NB4 (cell line): ENCODE data around the gene RABGEF1.
"Not testable (repeated sequence)": the region's sequence is repeated elsewhere in the genome, so short reads cannot be mapped to it uniquely, and the experiment has no call there.

Source experiments
- DNase-seq: peaks from one replicate; pipeline ENCODE4 v3.0.0; 2010; ENCODE audit warnings: low read depth
- H3K4me3 ChIP-seq: one replicate; pipeline ENCODE4 v1.5.1; 2011; ENCODE audit warnings: mild to moderate bottlenecking, low read depth, low read length, moderate library complexity
- MAX ChIP-seq: IDR thresholded peaks from 2 replicates; pipeline ENCODE4 v1.6.1; 2011; ENCODE audit warnings: low read depth, low read length
- MYC ChIP-seq: IDR thresholded peaks from 2 replicates; pipeline ENCODE4 v1.6.1; 2011; ENCODE audit warnings: low read depth, low read length
- POLR2A ChIP-seq: IDR thresholded peaks from 2 replicates; pipeline ENCODE4 v1.6.1; 2011; ENCODE audit warnings: mild to moderate bottlenecking; ENCODE audit not compliant: insufficient read length; ENCODE audit errors: extremely low read depth
- TF ChIP-seq, protein P1 (sequence below): IDR thresholded peaks from one replicate; pipeline ENCODE4 v1.5.1; 2012; ENCODE audit warnings: low read depth, low read length

The RABGEF1 gene

DNA sequence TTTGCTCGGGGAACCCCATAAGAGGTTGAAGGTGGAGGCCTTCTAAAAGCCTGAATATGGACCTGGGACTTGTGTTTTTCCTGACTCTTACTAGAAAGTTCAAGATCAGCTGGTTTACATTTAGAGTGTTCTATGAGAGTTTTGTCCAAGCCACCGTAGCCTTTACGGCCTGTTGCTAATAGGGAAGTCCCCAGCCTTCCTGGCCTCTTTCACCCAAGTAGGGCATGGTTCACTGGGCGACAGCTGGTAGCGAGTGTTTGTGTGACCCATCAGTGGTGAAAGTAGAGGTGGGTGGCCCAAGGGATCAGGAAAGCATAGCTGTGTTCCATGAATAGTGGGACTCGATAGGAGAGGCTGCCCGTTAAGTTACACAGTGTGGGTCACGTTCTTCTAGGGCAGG lies 60.1 kb downstream of the RABGEF1 start:
- TF ChIP-seq, protein P1, sequence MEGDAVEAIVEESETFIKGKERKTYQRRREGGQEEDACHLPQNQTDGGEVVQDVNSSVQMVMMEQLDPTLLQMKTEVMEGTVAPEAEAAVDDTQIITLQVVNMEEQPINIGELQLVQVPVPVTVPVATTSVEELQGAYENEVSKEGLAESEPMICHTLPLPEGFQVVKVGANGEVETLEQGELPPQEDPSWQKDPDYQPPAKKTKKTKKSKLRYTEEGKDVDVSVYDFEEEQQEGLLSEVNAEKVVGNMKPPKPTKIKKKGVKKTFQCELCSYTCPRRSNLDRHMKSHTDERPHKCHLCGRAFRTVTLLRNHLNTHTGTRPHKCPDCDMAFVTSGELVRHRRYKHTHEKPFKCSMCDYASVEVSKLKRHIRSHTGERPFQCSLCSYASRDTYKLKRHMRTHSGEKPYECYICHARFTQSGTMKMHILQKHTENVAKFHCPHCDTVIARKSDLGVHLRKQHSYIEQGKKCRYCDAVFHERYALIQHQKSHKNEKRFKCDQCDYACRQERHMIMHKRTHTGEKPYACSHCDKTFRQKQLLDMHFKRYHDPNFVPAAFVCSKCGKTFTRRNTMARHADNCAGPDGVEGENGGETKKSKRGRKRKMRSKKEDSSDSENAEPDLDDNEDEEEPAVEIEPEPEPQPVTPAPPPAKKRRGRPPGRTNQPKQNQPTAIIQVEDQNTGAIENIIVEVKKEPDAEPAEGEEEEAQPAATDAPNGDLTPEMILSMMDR, result no peak
- TF ChIP-seq MAX (no peak), MYC (no peak), POLR2A (no peak)
- no peak overlapping the region for H3K4me3 ChIP-seq

DNA sequence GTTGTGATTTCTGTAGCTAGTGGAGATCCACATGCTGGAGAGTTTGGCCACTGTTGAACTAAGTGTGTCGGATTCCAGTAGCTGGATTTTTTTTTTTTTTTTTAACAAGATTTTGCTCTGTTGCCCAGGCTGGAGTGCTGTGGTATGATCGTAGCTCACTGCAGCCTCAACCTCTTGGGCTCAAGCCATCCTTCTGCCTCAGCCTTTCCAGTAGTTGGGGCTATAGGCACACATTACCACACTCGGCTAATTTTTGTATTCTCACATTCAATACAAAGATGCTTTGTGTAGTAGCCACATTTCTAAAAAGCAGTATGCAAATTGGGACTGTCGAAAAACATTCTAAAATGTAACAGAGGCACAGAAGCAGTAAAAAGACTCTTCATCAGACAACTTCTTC lies 63.5 kb downstream of the RABGEF1 start:
- DNase-seq, result no peak
- H3K4me3 ChIP-seq, result no peak overlapping the region

More for the DNA sequence above, 60.1 kb downstream of the RABGEF1 start:
- DNase-seq, result no peak

GRCh38 chr7:66807736-66808135 lies 67.2 kb downstream of the RABGEF1 start:
- no peak for DNase-seq
- TF ChIP-seq, protein P1, result no peak
- TF ChIP-seq POLR2A (no peak), MAX (no peak)

More for the DNA sequence above, 63.5 kb downstream of the RABGEF1 start:
- TF ChIP-seq MAX, result no peak
- no peak for TF ChIP-seq MYC
- TF ChIP-seq, protein P1, result no peak
- no peak for TF ChIP-seq POLR2A

DNA sequence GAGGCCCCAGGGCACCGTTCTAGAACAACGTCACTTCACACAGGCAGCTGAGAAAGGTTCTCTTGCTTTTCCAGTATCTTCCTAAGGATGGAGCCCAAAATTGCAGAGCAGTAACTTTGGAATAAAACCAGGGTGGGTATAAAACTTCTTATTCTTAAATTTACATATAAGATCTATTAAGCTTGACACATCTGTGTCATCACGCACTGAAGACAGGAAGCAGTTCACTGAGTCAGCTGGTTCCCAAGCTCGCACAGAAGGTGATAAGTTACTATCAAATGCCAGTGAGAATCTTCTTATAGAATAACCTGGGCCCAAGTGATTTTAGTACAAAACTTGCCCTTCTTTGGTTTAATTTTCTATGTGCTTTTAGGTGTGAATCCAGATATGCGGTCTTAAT lies 70.2 kb downstream of the RABGEF1 start:
- TF ChIP-seq MAX, result no peak
- no peak overlapping the region for H3K4me3 ChIP-seq
- no peak for DNase-seq

More at GRCh38 chr7:66807736-66808135, 67.2 kb downstream of the RABGEF1 start:
- H3K4me3 ChIP-seq, result no peak overlapping the region

- DNase-seq, H3K4me3 ChIP-seq: not testable (repeated sequence)
Measured at GRCh38 chr7:66815186-66815875, 74.8 kb downstream of the RABGEF1 start.

DNA sequence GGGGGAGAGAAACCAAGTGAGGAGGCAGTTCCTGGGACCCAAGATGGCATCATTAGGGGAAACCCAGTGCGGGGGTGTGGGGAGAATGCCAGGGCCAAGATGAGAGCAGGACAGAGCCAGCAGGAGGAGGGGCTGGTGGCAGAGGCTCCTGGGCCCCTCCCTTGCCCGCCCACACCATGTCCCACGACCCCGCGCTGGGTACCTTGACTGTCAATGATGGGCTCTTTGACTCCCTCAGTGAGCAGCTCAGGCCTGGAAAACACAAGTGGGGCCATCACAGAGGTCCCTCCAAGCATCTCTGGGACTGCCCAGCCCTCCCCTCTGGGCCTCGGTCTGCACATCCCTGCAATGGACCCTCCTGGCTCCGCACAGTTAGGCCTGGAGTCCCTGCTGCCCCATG lies 75.4 kb downstream of the RABGEF1 start:
- DNase-seq, result no peak
- TF ChIP-seq MYC (no peak), POLR2A (no peak), MAX (no peak)
- TF ChIP-seq, protein P1, result no peak

DNA sequence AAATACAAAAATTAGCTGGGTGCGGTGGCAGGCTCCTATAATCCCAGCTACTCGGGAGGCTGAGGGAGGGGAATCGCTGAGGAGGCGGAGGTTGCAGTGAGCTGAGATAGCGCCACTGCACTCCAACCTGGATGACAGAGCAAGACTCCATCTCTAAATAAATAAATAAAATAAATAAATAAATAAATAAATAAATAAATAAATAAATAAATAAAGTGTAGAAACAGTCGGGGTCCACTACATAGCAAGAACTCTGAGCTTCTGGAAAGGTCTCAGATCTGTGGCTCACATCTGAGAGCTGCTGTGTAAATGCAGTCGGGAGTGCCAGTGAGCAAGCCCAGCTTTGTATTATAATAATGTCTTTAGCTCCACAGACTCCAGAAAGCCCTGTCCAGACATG lies 76.1 kb downstream of the RABGEF1 start:
- not testable (repeated sequence) for H3K4me3 ChIP-seq, DNase-seq

More for the DNA sequence above, 75.4 kb downstream of the RABGEF1 start:
- no peak overlapping the region for H3K4me3 ChIP-seq

- peak; percentile 76 for DNase-seq
- not testable (repeated sequence) for H3K4me3 ChIP-seq
Measured at GRCh38 chr7:66817208-66817795, 76.8 kb downstream of the RABGEF1 start.

GRCh38 chr7:66817956-66818355 lies 77.4 kb downstream of the RABGEF1 start:
- H3K4me3 ChIP-seq, DNase-seq: not testable (repeated sequence)
